Colonic mucosa (tissue), 4 donors: ENCODE data around the gene SHC3. TPM values are rescaled to one million over a fixed set of nuclear protein-coding genes. Genes with fewer than 3 reads are reported as not detected.

Experiments used
- DNase-seq: peaks from one replicate; pipeline ENCODE4 v3.0.0-alpha.2; 2020
- H3K27ac ChIP-seq: fragments of 200-600 bp; one replicate; pipeline ENCODE4 v1.8.0; 2021
- H3K27me3 ChIP-seq: fragments of 200-600 bp; one replicate; pipeline ENCODE4 v1.8.0; 2021
- H3K36me3 ChIP-seq: fragments of 200-600 bp; one replicate; pipeline ENCODE4 v1.8.0; 2021
- H3K4me1 ChIP-seq: fragments of 200-600 bp; one replicate; pipeline ENCODE4 v1.8.0; 2021; ENCODE audit warnings: mild to moderate bottlenecking
- H3K4me3 ChIP-seq: fragments of 200-600 bp; one replicate; pipeline ENCODE4 v1.8.0; 2021
- H3K9ac ChIP-seq, 2 donors: one replicate each; pipeline ENCODE4 v1.7.0; 2013; ENCODE audit warnings: control low read depth in 2 of 2, low read depth in 2 of 2, low read length in 2 of 2
- H3K9me3 ChIP-seq: fragments of 200-600 bp; one replicate; pipeline ENCODE4 v1.8.0; 2021
- CTCF ChIP-seq: fragments of 200-600 bp; IDR thresholded peaks from one replicate; pipeline ENCODE4 v1.8.0; 2022; ENCODE audit warnings: antibody characterized with exemption, mild to moderate bottlenecking
- intact Hi-C: fragments of 100-400 bp; cut with DNase I; formaldehyde crosslinking; loops from one replicate; pipeline ENCODE4 v1.14.1; 2022
- total RNA-seq, 2 donors: library from RNA; stranded (reverse); fragmentation: NEBNext Ultra II Directional in 1 of 2; extraction: Animal tissue kit (Norgen Biotek cat#: 25700) in 1 of 2; gene quantifications; one replicate each; pipeline ENCODE4 v1.2.1, GENCODE V29; 2021
- donor health status: healthy.
- donor health status: DM: no; HTN: no; CAD: no.
- donor health status: DM: no; HTN: no; CAD: no.

The SHC3 gene
- total RNA-seq, 2 donors from 2014 or later = 0.32 to 0.58 TPM

DNA sequence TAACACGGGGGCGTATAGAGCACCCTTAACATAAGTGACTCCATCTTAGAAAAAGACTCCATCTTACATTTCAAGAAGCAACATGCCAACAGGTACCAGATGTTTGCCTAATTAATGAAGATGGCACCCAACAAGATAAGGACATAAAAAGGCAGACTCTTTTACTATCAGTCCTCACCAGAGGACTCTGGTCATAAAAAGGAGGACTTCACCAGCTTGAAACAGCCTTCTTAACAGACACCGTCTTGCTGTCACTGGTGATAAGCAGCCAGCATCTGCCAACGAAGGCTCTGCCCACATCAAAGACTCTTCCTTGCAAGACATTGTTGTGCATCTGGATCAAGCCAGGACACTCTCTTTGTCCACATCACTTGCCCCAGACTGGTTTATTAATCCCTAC is 107.0 kb downstream of the SHC3 start:
- TF ChIP-seq CTCF = no peak
- Histone ChIP-seq H3K4me1 (no peaks in the 10 kb centered on the region), H3K27ac (no peak overlapping the region), H3K9me3 (no peaks in the 10 kb centered on the region), H3K36me3 (no peaks in the 10 kb centered on the region), H3K9ac (no peak overlapping the region), H3K27me3 (no peaks in the 10 kb centered on the region), H3K4me3 (no peak overlapping the region)
- intact Hi-C loops = no loop called here
- no peak for DNase-seq

GRCh38 chr9:89066835-89067234 is 111.8 kb downstream of the SHC3 start:
- H3K27ac ChIP-seq = no peak overlapping the region
- H3K9ac ChIP-seq = no peak overlapping the region
- no peak overlapping the region for H3K4me3 ChIP-seq
- no peaks in the 10 kb centered on the region for H3K27me3 ChIP-seq
- H3K4me1 ChIP-seq = no peaks in the 10 kb centered on the region
- intact Hi-C loops = no loop called here
- no peak for DNase-seq
- H3K36me3 ChIP-seq = no peaks in the 10 kb centered on the region
- no peak for TF ChIP-seq CTCF
- H3K9me3 ChIP-seq = no peaks in the 10 kb centered on the region

GRCh38 chr9:89065921-89066320 is 112.7 kb downstream of the SHC3 start:
- no peak overlapping the region for H3K4me3 ChIP-seq
- intact Hi-C loops = no loop called here
- H3K27me3 ChIP-seq = no peaks in the 10 kb centered on the region
- H3K9ac ChIP-seq = no peak overlapping the region
- no peak for DNase-seq
- H3K4me1 ChIP-seq = no peaks in the 10 kb centered on the region
- TF ChIP-seq CTCF = no peak
- no peaks in the 10 kb centered on the region for H3K36me3 ChIP-seq
- no peaks in the 10 kb centered on the region for H3K9me3 ChIP-seq
- H3K27ac ChIP-seq = no peak overlapping the region

- no peak for DNase-seq
- H3K9me3 ChIP-seq = no peaks in the 10 kb centered on the region
- H3K4me3 ChIP-seq = no peak overlapping the region
- intact Hi-C loops = no loop called here
- no peaks in the 10 kb centered on the region for H3K27me3 ChIP-seq
- TF ChIP-seq CTCF = no peak
- H3K4me1 ChIP-seq = no peaks in the 10 kb centered on the region
- no peak overlapping the region for H3K9ac ChIP-seq
- no peak overlapping the region for H3K27ac ChIP-seq
- H3K36me3 ChIP-seq = no peaks in the 10 kb centered on the region
Observed at GRCh38 chr9:89060790-89061189, 117.8 kb downstream of the SHC3 start.

DNA sequence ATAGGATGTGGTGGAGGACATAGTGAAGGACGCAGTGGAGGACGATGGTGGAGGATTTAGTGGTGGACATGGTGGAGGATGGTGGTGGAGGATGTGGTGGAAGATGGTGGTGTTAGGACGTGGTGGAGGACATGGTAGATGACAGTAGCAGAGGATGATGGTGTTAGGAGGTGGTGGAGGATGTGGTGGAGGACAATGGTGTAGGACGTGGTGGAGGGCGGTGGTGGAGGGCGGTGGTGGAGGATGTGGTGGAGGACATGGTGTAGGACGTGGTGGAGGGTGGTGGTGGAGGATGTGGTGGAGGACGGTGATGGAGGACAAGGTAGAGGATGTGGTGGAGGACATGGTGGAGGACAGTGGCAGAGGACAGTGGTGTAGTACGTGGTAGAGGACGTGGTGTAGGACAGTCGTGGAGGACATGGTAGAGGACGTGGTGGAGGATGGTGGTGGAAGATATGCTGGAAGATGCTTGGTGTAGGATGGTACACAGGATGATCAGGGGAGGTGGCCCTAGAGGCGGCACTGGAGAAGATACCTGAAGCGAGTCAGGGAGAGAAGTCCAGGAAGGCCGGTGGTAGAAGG is 118.6 kb downstream of the SHC3 start:
- Histone ChIP-seq H3K27ac (no peak overlapping the region), H3K4me1 (no peaks in the 10 kb centered on the region), H3K36me3 (no peaks in the 10 kb centered on the region), H3K27me3 (no peaks in the 10 kb centered on the region), H3K4me3 (no peak overlapping the region), H3K9ac (no peak overlapping the region), H3K9me3 (no peaks in the 10 kb centered on the region)
- TF ChIP-seq CTCF = no peak
- intact Hi-C loops = no loop called here
- no peak for DNase-seq

GRCh38 chr9:89058906-89059305 is 119.7 kb downstream of the SHC3 start:
- no peaks in the 10 kb centered on the region for H3K36me3 ChIP-seq
- H3K9ac ChIP-seq = no peak overlapping the region
- no peaks in the 10 kb centered on the region for H3K27me3 ChIP-seq
- H3K4me1 ChIP-seq = no peaks in the 10 kb centered on the region
- H3K9me3 ChIP-seq = no peaks in the 10 kb centered on the region
- DNase-seq = no peak
- no peak overlapping the region for H3K27ac ChIP-seq
- intact Hi-C loops = no loop called here
- no peak overlapping the region for H3K4me3 ChIP-seq
- TF ChIP-seq CTCF = no peak
